GM12873 (cell line): ENCODE data around the gene PDE6B.

Experiments
- TF ChIP-seq, protein P1 (sequence below): IDR thresholded peaks from 2 replicates; pipeline ENCODE4 v1.5.1; 2012; ENCODE audit warnings: low read depth, mild to moderate bottlenecking, moderate library complexity, low read length, control low read depth; ENCODE audit not compliant: insufficient read depth; ENCODE audit errors: missing control alignments

The PDE6B gene

DNA sequence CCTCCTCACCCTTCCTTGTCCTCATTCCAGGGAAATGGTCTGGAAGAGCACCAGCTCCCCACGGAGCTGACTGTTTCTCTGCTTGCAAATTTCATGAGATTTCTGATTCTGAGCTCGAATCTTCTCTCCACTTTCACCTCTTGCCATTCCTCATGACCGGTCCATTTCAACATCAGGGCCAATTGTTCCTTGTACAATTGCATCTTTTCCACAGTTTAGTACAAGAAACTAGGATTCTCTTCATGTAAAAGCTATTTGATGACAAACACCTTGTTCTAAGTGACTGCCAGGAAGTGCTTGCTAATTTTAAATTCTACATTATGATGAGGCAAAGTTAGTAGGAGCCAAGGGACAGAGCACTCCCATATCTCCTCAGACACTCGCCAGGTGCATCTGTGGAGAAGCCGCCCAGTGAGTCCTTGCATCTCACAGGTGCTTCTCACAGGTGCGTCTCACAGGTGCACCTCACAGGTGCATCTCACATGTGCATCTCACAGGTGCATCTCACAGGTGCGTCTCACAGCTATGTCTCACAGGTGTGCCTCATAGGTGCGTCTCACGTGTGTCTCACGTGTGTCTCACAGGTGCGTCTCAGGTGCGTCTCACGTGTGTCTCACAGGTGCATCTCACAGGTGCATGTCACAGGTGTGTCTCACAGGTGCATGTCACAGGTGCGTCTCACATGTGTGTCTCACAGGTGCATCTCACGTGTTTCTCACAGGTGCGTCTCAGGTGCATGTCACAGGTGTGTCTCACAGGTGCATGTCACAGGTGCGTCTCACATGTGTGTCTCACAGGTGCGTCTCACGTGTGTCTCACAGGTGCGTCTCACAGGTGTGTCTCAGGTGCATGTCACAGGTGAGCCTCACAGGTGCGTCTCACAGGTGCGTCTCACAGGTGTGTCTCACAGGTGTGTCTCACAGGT, 3.0 kb upstream of the PDE6B start:
- TF ChIP-seq, protein P1, sequence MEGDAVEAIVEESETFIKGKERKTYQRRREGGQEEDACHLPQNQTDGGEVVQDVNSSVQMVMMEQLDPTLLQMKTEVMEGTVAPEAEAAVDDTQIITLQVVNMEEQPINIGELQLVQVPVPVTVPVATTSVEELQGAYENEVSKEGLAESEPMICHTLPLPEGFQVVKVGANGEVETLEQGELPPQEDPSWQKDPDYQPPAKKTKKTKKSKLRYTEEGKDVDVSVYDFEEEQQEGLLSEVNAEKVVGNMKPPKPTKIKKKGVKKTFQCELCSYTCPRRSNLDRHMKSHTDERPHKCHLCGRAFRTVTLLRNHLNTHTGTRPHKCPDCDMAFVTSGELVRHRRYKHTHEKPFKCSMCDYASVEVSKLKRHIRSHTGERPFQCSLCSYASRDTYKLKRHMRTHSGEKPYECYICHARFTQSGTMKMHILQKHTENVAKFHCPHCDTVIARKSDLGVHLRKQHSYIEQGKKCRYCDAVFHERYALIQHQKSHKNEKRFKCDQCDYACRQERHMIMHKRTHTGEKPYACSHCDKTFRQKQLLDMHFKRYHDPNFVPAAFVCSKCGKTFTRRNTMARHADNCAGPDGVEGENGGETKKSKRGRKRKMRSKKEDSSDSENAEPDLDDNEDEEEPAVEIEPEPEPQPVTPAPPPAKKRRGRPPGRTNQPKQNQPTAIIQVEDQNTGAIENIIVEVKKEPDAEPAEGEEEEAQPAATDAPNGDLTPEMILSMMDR, result no peak

GRCh38 chr4:622996-623913, 2.1 kb upstream of the PDE6B start:
- TF ChIP-seq, protein P1, result no peak

DNA sequence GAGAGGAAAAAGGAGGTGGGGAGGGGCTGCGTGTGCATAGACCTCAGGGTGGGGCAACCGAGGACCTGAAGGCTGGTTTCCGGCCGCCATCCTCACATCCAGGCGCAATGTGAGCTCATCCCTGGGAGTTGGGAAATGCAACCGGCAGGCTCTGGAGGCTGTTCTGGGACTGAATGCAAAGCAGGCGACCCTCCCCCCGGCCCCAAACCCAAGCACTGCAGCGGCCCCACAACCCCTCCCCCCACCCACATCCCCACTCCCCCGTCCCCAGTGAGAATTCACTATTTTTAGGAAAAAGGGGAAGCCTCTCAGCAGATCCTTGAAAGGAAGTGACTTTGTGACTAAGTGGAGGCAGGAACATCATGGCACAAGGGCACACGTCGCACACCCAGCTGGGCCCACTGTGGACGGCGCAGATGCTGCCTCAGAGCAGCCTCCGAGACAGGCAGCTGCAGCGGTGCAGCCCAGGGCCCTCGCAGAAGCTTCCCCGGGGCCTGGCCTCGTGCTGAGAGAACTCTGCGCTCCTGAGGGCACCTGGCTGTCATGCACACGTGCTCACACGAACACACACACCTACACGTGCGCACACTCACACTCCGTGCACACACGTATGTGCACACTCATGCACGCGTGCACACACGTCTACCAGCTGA, 1.3 kb upstream of the PDE6B start:
- TF ChIP-seq, protein P1, result no peak

GRCh38 chr4:625631-626161, 323 bp downstream of the PDE6B start:
- TF ChIP-seq, protein P1, result no peak

DNA sequence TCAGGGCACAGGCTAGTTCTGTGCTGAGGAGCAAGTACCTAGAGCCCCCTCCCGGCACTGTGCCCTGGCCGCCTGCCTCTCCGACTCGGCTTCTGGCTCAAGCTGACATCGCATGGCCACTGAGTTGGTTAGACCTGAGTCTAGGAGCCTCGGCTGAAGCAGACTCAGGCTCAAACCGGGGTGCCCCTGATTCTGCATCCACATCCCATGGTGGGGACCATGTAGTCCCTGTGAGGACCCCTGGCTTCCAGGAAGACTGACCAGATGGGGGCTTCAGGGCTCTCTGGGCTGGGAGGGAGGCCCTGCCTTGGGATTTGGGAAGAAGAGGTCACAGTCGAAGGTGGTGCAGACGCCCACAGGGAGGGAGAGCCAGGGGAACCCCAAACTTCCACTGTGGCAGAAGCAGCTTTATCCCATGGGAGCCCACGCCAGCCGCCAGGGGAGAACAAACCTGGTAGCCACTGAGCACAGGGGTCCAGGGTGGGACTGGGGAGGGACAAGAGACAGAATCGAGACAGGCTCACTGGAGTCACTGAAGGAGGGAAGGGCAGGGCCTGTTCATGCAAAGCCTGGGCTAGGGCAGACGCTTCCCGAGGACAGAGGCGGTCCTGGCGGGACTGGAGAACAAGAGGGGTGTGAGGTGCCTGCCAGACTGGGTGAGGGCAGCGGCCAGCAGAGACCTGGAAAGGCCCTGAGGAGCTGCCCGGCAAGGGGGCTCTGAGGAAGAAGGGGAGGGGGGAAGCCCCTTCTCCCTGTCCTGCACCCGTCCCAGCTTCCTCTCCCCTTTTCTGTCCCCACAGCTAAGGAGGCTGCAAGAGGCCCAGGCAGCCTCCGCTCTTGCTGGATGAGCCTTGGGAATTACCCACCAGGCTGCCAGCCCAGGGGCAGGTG, 1.1 kb downstream of the PDE6B start:
- TF ChIP-seq, protein P1, result no peak

DNA sequence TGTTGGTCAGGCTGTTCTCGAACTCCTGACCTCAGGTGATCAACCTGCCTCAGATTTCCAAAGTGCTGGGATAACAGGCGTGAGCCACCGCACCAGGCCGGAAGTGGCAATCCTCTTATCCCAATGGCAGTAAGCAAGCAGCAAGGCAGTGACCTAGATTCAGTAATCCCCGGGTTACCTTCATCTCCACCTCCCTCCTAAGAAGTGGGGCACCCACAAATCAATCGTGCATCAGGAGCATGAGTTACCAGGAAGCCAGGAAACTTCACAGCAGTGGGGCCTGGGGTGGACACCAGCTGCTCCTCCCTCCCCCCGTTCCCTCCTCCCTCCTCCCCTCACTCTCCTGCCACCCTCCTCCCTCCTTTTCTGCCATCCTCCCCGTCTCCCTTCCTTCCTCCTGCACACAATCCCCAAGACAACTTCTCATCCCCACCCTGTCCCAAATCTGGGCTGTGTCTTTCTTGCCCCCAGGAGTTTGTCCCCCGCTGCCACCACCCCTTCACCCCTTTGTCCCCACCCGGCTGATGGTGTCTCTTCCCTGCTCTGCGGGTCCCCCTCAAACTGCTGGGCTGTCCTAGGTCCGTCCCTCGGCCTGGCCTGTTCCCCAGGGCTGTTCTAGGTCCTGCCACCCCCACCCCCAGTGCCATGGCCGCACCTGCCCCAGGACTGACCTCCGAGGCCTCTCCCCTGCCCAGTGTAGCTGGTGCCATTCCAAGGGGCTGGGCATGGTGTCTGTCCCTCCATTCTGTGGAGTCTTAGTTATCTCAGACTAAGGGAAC, 2.2 kb downstream of the PDE6B start:
- TF ChIP-seq, protein P1, result no peak
